Measurements from ENCODE around the gene SIK3.

SIK3 gene

DNA sequence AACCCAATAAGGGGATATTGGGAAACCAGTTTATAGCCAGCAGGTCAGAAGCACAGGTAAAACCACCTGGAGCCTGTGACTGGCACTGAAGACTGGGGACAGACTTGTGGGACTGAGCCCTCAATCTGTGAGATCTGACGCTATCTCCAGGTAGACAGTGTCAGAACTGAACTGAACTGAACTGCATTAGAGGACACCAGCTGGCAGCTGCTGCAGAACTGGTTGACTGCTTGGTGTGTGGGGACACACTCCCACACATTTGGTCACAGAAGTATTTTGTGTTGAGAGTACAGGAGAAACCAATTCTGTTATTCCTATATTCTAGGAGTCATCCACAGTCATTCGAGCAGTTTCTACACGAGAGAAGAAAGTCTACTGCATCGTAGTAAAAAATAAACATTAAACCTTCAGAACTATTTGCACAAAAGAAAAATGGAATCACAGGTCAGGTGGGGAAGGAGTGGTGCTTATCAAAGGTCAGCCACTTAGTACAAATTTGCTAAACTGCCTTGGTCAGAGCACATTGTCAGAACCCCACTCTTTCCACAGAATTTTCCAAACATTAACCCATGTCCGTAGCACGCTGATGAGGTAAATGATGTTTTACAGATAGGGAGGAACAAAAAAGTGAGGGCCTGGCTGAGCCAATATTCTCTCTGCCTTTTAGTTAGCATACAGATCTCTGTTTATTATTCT is 77.2 kb downstream of the SIK3 start:
- H3K4me3 ChIP-seq (ENCODE audit: low read depth, low read length): no peak overlapping the region
- no peak for DNase-seq (ENCODE audit: low read depth, low spot score)

DNA sequence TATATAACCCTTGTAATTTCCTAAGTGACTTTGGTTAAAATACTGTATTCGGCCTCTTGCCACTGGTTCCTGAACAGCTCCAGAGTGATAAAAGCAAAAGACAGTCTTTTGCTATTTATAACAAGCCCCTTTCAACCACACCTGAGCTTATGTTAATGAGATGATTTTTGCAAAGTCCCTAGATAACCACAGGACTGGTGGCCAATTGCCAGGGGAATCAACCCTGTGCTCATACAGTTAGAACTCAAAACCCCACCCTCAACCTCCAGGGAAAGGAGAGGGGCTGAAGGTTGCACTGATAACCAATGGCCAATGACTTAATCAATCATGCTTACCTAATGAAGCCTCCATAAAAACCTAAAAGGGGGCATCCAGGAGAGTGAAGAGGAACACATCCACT is 77.9 kb downstream of the SIK3 start:
- POLR2A ChIA-PET: interaction anchor here (0.7 to 1.4 kb wide), 2 partner anchors 20 to 78 kb away, joined by 3 read pairs; partner anchors contain the start of gene SIK3
- CTCF ChIA-PET: no interaction called here
- DNase-seq (ENCODE audit: low read depth, low spot score): no peak
- no peak overlapping the region for H3K4me3 ChIP-seq (ENCODE audit: low read depth, low read length)
- TF ChIP-seq, protein P1, sequence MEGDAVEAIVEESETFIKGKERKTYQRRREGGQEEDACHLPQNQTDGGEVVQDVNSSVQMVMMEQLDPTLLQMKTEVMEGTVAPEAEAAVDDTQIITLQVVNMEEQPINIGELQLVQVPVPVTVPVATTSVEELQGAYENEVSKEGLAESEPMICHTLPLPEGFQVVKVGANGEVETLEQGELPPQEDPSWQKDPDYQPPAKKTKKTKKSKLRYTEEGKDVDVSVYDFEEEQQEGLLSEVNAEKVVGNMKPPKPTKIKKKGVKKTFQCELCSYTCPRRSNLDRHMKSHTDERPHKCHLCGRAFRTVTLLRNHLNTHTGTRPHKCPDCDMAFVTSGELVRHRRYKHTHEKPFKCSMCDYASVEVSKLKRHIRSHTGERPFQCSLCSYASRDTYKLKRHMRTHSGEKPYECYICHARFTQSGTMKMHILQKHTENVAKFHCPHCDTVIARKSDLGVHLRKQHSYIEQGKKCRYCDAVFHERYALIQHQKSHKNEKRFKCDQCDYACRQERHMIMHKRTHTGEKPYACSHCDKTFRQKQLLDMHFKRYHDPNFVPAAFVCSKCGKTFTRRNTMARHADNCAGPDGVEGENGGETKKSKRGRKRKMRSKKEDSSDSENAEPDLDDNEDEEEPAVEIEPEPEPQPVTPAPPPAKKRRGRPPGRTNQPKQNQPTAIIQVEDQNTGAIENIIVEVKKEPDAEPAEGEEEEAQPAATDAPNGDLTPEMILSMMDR (IDR thresholded peaks at IDR 0.05; ENCODE audit: insufficient read depth, low read length, missing control alignments): no peak

More for the DNA sequence above, 77.2 kb downstream of the SIK3 start:
- ChIA-PET POLR2A (interaction anchor here (0.7 kb wide), 1 partner anchor 19 kb away, joined by 3 read pairs; no protein-coding TSS in a partner anchor), CTCF (no interaction called here)
- TF ChIP-seq, protein P1 (IDR thresholded peaks at IDR 0.05; ENCODE audit: insufficient read depth, low read length, missing control alignments): no peak

DNA sequence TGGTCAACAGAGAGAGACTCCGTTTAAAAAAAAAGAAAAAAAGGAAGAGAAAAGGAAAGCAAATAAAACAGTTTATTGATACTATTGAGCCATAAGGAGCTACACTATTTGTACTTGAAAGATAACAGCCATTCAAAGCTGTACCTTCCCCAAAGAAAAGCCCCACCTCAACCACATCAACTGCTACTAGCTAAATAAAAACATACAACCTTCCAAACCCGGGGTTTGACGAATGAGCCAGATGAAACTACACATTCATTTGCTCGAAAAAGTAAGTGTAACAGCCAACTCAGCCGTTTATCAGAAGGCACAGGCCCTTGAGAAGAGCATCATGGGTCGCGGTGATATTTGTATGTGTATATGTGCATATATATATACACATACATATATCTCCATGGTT is 78.4 kb downstream of the SIK3 start:
- POLR2A ChIA-PET: interaction anchor here (0.7 to 1.4 kb wide), 2 partner anchors 20 to 79 kb away, joined by 3 read pairs; partner anchors contain the start of gene SIK3
- TF ChIP-seq, protein P1 (IDR thresholded peaks at IDR 0.05; ENCODE audit: insufficient read depth, low read length, missing control alignments): no peak
- CTCF ChIA-PET: interaction anchor here (0.9 kb wide), 1 partner anchor 18 kb away, joined by 3 read pairs; no protein-coding TSS in a partner anchor
- no peak overlapping the region for H3K4me3 ChIP-seq (ENCODE audit: low read depth, low read length)
- DNase-seq (ENCODE audit: low read depth, low spot score): no peak

DNA sequence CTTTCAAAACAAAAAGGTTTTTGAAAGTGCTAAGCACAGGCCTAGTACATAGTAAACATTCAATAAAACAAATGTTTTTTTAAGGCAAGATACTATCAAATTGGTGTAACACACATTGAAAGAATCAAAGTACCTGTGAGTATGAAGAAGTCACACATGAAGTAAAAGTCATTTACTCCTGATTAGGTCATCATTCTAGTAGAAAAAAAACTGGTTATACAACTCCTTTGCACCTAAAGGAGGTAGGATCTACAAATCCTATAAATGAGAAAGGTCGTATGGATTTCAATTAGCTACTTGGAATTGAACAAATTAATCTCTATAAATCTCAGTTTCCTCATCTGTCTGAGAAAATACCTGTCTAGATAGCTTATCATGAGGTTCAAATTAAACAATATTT is 80.8 kb downstream of the SIK3 start:
- DNase-seq (ENCODE audit: low read depth, low spot score): no peak
- ChIA-PET POLR2A (no interaction called here), CTCF (interaction anchor here (1.0 to 1.1 kb wide), 2 partner anchors 9 to 182 kb away, joined by 3 to 4 read pairs; no protein-coding TSS in a partner anchor)
- TF ChIP-seq, protein P1 (IDR thresholded peaks at IDR 0.05; ENCODE audit: insufficient read depth, low read length, missing control alignments): no peak
- no peak overlapping the region for H3K4me3 ChIP-seq (ENCODE audit: low read depth, low read length)

DNA sequence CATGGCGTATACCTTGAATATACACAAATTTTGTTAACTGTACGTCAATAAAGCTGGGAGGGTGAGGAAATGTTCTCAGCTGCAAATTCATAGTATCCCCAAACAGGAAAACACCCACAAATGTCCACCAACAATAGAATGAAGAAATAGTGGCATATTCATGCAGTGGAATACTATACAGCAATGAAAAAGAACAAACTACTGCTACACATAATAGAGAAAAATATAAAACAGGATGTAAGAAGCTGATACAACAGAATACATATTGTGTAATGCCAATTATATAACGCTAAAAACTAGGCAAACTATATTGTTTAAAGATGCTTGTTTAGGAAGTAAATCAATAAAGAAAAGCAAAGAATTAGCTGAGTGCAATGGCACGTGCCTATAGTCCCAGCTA is 81.5 kb downstream of the SIK3 start:
- CTCF ChIA-PET: interaction anchor here (1.1 kb wide), 1 partner anchor 181 kb away, joined by 3 read pairs; no protein-coding TSS in a partner anchor
- no peak overlapping the region for H3K4me3 ChIP-seq (ENCODE audit: low read depth, low read length)
- POLR2A ChIA-PET: no interaction called here
- TF ChIP-seq, protein P1 (IDR thresholded peaks at IDR 0.05; ENCODE audit: insufficient read depth, low read length, missing control alignments): no peak
- no peak for DNase-seq (ENCODE audit: low read depth, low spot score)

DNA sequence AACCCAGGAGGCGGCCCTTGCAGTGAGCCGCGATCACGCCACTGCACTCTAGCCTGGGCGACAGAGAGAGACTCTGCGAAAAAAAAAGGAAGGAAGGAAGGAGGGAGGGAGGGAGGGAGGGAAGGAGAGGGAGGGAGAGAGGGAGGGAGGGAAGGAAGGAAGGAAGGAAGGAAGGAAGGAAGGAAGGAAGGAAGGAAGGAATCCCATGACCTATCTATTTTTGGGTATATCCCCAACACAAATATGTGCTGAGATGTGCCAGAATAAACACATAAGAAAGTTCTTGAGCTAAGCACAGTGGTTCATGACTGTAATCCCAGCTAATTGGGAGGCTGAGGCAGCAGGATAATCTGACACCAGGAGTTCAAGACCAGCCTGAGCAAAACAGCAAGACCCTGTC is 82.0 kb downstream of the SIK3 start:
- no peak overlapping the region for H3K4me3 ChIP-seq (ENCODE audit: low read depth, low read length)
- CTCF ChIA-PET: interaction anchor here (1.1 kb wide), 1 partner anchor 180 kb away, joined by 3 read pairs; no protein-coding TSS in a partner anchor
- DNase-seq (ENCODE audit: low read depth, low spot score): no peak
- POLR2A ChIA-PET: no interaction called here
- TF ChIP-seq, protein P1 (IDR thresholded peaks at IDR 0.05; ENCODE audit: insufficient read depth, low read length, missing control alignments): no peak

All from AG04449 (cell line).